Parathyroid adenoma (tissue), 2 donors: Measurements from ENCODE around the gene GSG1L.
A peak's percentile ranks its signal among the peaks of the same experiment; 100 is the strongest.

Experiments used
- H2AFZ ChIP-seq: fragments of 300-600 bp; sonication (generic); one replicate; pipeline ENCODE4 v1.7.0; 2017; ENCODE audit warnings: antibody characterized with exemption, mild to moderate bottlenecking
- H3K27ac ChIP-seq: fragments of 300-600 bp; sonication (generic); one replicate; pipeline ENCODE4 v1.7.0; 2017
- H3K27me3 ChIP-seq: fragments of 300-600 bp; sonication (generic); one replicate; pipeline ENCODE4 v1.7.0; 2017; ENCODE audit warnings: low read length; ENCODE audit not compliant: control insufficient read depth, insufficient read depth
- H3K36me3 ChIP-seq: fragments of 300-600 bp; sonication (generic); one replicate; pipeline ENCODE4 v1.7.0; 2017; ENCODE audit warnings: low read length; ENCODE audit not compliant: control insufficient read depth, insufficient read depth
- H3K4me1 ChIP-seq: fragments of 300-600 bp; sonication (generic); one replicate; pipeline ENCODE4 v1.7.0; 2017; ENCODE audit warnings: control low read depth
- H3K4me2 ChIP-seq: fragments of 300-600 bp; sonication (generic); one replicate; pipeline ENCODE4 v1.7.0; 2017; ENCODE audit warnings: low read length
- H3K4me3 ChIP-seq: fragments of 300-600 bp; sonication (generic); one replicate; pipeline ENCODE4 v1.7.0; 2017; ENCODE audit warnings: low read depth, low read length
- H3K79me2 ChIP-seq: fragments of 300-600 bp; sonication (generic); one replicate; pipeline ENCODE4 v1.7.0; 2017; ENCODE audit warnings: control low read depth
- H3K9ac ChIP-seq: fragments of 300-600 bp; sonication (generic); one replicate; pipeline ENCODE4 v1.7.0; 2017; ENCODE audit warnings: mild to moderate bottlenecking
- H3K9me3 ChIP-seq: fragments of 300-600 bp; sonication (generic); one replicate; pipeline ENCODE4 v1.7.0; 2017; ENCODE audit warnings: low read length; ENCODE audit not compliant: control insufficient read depth
- TF ChIP-seq, protein P1 (sequence below): fragments of 300-600 bp; sonication (generic); IDR thresholded peaks from one replicate; pipeline ENCODE4 v1.7.0; 2017; ENCODE audit warnings: antibody characterized with exemption, mild to moderate bottlenecking
- donor health status: primary hyperparathyroidism.

The GSG1L gene

DNA sequence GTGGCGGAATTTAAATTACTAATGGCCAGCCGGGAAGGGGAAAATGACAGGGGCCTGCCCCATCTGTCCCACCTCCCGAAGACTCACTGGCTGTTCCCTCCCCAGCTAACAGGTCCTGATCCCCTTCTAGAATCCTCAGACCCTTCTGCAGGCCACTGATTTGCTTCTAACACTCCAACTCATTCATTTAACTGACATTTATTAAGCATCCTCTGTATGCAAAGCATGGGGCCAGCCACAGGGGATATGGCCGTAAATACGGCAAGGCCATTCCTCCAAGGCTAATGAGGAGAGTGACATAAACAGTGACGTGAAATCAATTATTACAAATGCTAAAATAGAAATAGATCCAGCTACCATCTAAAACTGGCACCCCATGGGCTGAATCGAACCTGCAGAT is 195.3 kb downstream of the GSG1L start:
- no peaks in the 10 kb centered on the region for H3K79me2 ChIP-seq
- no peak overlapping the region for H3K9ac ChIP-seq
- H2AFZ ChIP-seq: no peak overlapping the region
- no peaks in the 10 kb centered on the region for H3K36me3 ChIP-seq
- H3K4me1 ChIP-seq: no peaks in the 10 kb centered on the region
- no peak overlapping the region for H3K4me2 ChIP-seq
- no peaks in the 10 kb centered on the region for H3K27me3 ChIP-seq
- H3K27ac ChIP-seq: no peak overlapping the region
- no peak overlapping the region for H3K4me3 ChIP-seq
- H3K9me3 ChIP-seq: no peaks in the 10 kb centered on the region
- TF ChIP-seq, protein P1, sequence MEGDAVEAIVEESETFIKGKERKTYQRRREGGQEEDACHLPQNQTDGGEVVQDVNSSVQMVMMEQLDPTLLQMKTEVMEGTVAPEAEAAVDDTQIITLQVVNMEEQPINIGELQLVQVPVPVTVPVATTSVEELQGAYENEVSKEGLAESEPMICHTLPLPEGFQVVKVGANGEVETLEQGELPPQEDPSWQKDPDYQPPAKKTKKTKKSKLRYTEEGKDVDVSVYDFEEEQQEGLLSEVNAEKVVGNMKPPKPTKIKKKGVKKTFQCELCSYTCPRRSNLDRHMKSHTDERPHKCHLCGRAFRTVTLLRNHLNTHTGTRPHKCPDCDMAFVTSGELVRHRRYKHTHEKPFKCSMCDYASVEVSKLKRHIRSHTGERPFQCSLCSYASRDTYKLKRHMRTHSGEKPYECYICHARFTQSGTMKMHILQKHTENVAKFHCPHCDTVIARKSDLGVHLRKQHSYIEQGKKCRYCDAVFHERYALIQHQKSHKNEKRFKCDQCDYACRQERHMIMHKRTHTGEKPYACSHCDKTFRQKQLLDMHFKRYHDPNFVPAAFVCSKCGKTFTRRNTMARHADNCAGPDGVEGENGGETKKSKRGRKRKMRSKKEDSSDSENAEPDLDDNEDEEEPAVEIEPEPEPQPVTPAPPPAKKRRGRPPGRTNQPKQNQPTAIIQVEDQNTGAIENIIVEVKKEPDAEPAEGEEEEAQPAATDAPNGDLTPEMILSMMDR: no peak

DNA sequence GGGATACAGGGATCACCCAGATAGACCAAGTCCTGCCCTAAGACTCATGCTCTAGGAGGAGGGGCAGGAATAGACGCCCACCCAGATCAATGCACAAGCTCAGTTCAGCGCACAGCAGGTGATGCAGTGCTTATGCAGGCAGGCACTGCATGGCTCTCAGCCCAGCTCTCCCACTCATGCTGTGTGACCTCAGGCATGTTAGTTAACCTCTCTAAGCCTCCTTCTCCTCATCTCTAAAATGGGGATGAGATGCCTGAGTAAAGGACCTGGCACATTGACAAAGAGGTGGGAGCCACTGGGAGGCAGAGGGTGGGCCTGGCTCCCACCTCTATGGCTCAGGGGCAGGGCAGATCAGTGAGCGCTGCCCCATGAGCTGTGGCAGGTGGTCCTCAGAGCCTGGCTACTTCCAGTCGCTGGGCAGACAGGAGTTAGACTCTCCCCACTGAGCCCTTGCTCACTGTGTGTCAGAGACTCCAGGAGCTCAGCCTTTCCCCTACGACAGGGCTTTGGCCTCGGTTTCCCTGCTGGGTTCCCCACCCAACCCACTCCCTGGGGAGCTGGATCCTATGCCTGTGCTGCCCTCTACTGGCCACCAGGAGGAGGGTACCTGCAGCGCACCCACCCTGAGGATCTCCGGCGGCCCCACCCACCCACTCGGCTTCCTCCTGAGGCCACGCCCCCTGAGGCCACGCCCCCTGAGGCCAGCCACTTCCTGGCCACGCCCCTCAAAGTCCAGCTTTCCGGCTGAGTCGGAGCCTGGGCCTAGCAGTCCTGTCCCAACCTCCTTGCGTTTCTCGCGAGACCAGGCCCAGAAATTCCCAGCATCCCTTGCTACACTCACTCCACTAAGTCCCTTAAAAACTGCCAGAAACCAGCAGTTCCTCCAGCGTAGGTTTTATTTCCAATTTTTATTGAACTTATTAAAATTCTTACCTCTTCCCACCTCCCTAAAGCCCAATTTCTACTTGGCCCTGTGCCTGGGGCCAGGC is 196.1 kb downstream of the GSG1L start:
- no peak overlapping the region for H3K9ac ChIP-seq
- H3K4me2 ChIP-seq: no peak overlapping the region
- no peaks in the 10 kb centered on the region for H3K36me3 ChIP-seq
- no peaks in the 10 kb centered on the region for H3K4me1 ChIP-seq
- no peak overlapping the region for H3K27ac ChIP-seq
- H2AFZ ChIP-seq: no peak overlapping the region
- no peaks in the 10 kb centered on the region for H3K27me3 ChIP-seq
- H3K79me2 ChIP-seq: no peaks in the 10 kb centered on the region
- H3K9me3 ChIP-seq: no peaks in the 10 kb centered on the region
- no peak overlapping the region for H3K4me3 ChIP-seq
- TF ChIP-seq, protein P1: peak; percentile 16

DNA sequence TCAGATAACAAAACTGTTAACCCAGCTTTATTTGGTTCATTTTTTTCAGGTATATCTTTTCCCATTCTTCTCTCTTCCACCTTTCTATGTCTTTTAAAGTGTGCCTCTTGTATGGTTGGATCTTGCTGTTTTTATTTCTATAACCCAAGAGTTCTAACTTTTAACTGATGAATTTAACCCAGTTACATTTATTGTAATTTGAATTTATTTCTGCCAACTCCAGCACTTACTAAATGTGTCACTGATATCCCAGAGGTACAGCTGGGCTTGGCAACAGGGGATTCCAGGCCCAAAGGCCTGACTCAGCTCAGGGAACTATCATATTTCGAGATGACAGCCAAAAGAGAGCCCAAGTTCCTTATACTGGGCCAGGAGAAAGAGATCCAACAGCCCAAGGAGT is 200.1 kb downstream of the GSG1L start:
- no peak overlapping the region for H3K9ac ChIP-seq
- TF ChIP-seq, protein P1: no peak
- H3K36me3 ChIP-seq: no peaks in the 10 kb centered on the region
- H3K4me3 ChIP-seq: no peak overlapping the region
- H3K4me2 ChIP-seq: no peak overlapping the region
- no peaks in the 10 kb centered on the region for H3K4me1 ChIP-seq
- no peak overlapping the region for H3K27ac ChIP-seq
- no peak overlapping the region for H2AFZ ChIP-seq
- H3K9me3 ChIP-seq: no peaks in the 10 kb centered on the region
- no peaks in the 10 kb centered on the region for H3K79me2 ChIP-seq
- no peaks in the 10 kb centered on the region for H3K27me3 ChIP-seq

DNA sequence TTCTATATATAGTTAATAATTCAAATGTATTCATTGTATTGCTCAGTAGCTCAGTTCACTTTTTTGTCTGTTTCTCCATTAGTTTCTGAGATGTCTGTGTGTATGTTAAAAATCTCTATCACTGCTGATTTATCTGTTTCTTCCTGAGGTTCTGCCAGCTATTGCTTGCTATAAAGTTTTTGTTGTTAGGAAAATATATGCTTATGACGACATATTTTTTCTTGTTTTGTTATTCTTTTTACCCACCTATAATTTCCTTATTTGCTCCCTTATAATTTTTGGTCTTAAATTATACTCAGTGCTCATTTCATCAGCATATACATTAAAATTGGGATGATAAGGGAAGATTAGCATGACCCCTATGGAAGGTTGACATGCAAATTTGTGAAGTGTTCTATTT is 200.6 kb downstream of the GSG1L start:
- no peak overlapping the region for H3K4me2 ChIP-seq
- no peak overlapping the region for H2AFZ ChIP-seq
- no peaks in the 10 kb centered on the region for H3K4me1 ChIP-seq
- H3K27ac ChIP-seq: no peak overlapping the region
- H3K79me2 ChIP-seq: no peaks in the 10 kb centered on the region
- TF ChIP-seq, protein P1: no peak
- H3K9me3 ChIP-seq: no peaks in the 10 kb centered on the region
- H3K9ac ChIP-seq: no peak overlapping the region
- no peaks in the 10 kb centered on the region for H3K27me3 ChIP-seq
- no peaks in the 10 kb centered on the region for H3K36me3 ChIP-seq
- no peak overlapping the region for H3K4me3 ChIP-seq
